Measurements from ENCODE around the gene CBFA2T2. TPM values are rescaled to one million over a fixed set of nuclear protein-coding genes. Genes with fewer than 3 reads are reported as not detected.
"Not testable (repeated sequence)": the region's sequence is repeated elsewhere in the genome, so short reads cannot be mapped to it uniquely, and the experiment has no call there.

The CBFA2T2 gene
- total RNA-seq, 1 donor, result 11.2 TPM

- Histone ChIP-seq H3K27me3 (ENCODE audit: insufficient read depth, low read length) (no peaks in the 10 kb centered on the region), H3K4me3 (ENCODE audit: insufficient read depth, low read length) (no peak overlapping the region), H3K79me2 (ENCODE audit: insufficient read depth, low read length) (peaks cover 13% of the 10 kb centered on the region), H3K9me3 (ENCODE audit: low read depth, low read length) (no peaks in the 10 kb centered on the region), H2AFZ (ENCODE audit: low read length) (no peak overlapping the region), H3K36me3 (ENCODE audit: insufficient read depth, low read length) (no peaks in the 10 kb centered on the region), H4K20me1 (ENCODE audit: insufficient read depth, low read length) (no peaks in the 10 kb centered on the region), H3K4me1 (ENCODE audit: insufficient read depth, low read length) (peaks cover 24% of the 10 kb centered on the region), H3K27ac (ENCODE audit: low read depth, low read length) (no peak overlapping the region), H3K4me2 (ENCODE audit: insufficient read depth, low read length) (no peak overlapping the region)
- TF ChIP-seq CTCF (IDR thresholded peaks at IDR 0.05; ENCODE audit: extremely low read depth, low read depth, low read length), result no peak
- no peak for DNase-seq (ENCODE audit: insufficient read length, low spot score, missing footprints)
These were observed 68.7 kb downstream of the CBFA2T2 start for GRCh38 chr20:33558348-33559144.

DNA sequence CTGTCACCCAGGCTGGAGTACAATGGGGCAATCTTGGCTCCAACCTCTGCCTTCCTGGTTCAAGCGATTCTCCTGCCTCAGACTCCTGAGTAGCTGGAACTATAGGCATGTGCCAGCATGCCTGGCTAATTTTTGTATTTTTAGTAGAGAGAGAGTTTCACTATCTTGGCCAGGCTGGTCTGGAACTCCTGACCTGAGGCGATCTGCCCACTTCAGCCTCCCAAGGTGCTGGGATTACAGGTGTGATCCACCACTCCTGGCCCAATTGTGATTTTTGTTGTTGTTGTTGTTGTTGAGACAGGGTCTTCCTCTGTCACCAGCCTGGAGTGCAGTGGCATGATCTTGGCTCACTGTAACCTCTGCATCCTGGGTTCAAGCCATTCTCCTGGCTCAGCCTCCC lies 69.3 kb downstream of the CBFA2T2 start:
- no peaks in the 10 kb centered on the region for H3K9me3 ChIP-seq (ENCODE audit: low read depth, low read length)
- H3K4me3 ChIP-seq (ENCODE audit: insufficient read depth, low read length), result no peak overlapping the region
- H3K4me1 ChIP-seq (ENCODE audit: insufficient read depth, low read length), result peaks cover 22% of the 10 kb centered on the region
- H4K20me1 ChIP-seq (ENCODE audit: insufficient read depth, low read length), result no peaks in the 10 kb centered on the region
- H3K79me2 ChIP-seq (ENCODE audit: insufficient read depth, low read length), result peaks cover 13% of the 10 kb centered on the region
- no peaks in the 10 kb centered on the region for H3K27me3 ChIP-seq (ENCODE audit: insufficient read depth, low read length)
- DNase-seq (ENCODE audit: insufficient read length, low spot score, missing footprints), result no peak
- H2AFZ ChIP-seq (ENCODE audit: low read length), result no peak overlapping the region
- TF ChIP-seq CTCF (IDR thresholded peaks at IDR 0.05; ENCODE audit: extremely low read depth, low read depth, low read length), result no peak
- H3K36me3 ChIP-seq (ENCODE audit: insufficient read depth, low read length), result no peaks in the 10 kb centered on the region
- H3K4me2 ChIP-seq (ENCODE audit: insufficient read depth, low read length), result no peak overlapping the region
- H3K27ac ChIP-seq (ENCODE audit: low read depth, low read length), result no peak overlapping the region

DNA sequence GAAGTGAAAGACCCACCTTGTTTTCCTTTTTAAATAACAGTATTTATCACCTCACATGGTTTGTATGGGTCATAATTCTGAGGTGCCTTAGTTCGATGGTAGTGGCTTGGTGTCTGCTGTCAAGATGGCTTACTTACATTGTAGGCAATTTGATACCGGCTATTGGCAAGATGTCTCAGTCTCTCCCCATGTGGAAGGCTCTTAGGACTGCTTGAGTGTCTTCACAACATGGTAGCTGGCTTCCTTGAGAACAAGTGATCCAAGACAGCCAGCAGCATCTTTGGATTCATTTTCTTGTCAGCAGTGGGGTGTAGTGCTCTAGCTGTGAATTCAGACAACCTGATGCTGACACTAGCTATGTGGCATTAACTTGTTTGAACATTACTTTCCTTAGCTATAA lies 70.1 kb downstream of the CBFA2T2 start:
- Histone ChIP-seq H3K79me2 (ENCODE audit: insufficient read depth, low read length) (peaks cover 13% of the 10 kb centered on the region), H3K9me3 (ENCODE audit: low read depth, low read length) (no peaks in the 10 kb centered on the region), H3K4me3 (ENCODE audit: insufficient read depth, low read length) (no peak overlapping the region), H3K4me1 (ENCODE audit: insufficient read depth, low read length) (peaks cover 15% of the 10 kb centered on the region), H2AFZ (ENCODE audit: low read length) (no peak overlapping the region), H3K27ac (ENCODE audit: low read depth, low read length) (no peak overlapping the region), H3K4me2 (ENCODE audit: insufficient read depth, low read length) (no peak overlapping the region), H3K36me3 (ENCODE audit: insufficient read depth, low read length) (no peaks in the 10 kb centered on the region), H3K27me3 (ENCODE audit: insufficient read depth, low read length) (no peaks in the 10 kb centered on the region), H4K20me1 (ENCODE audit: insufficient read depth, low read length) (no peaks in the 10 kb centered on the region)
- DNase-seq (ENCODE audit: insufficient read length, low spot score, missing footprints), result no peak
- TF ChIP-seq CTCF (IDR thresholded peaks at IDR 0.05; ENCODE audit: extremely low read depth, low read depth, low read length), result no peak

- not testable (repeated sequence) for H3K36me3 ChIP-seq (ENCODE audit: insufficient read depth, low read length); H3K27ac ChIP-seq (ENCODE audit: low read depth, low read length); H4K20me1 ChIP-seq (ENCODE audit: insufficient read depth, low read length); H3K4me1 ChIP-seq (ENCODE audit: insufficient read depth, low read length); DNase-seq (ENCODE audit: insufficient read length, low spot score, missing footprints); H3K4me2 ChIP-seq (ENCODE audit: insufficient read depth, low read length); H3K4me3 ChIP-seq (ENCODE audit: insufficient read depth, low read length); H3K79me2 ChIP-seq (ENCODE audit: insufficient read depth, low read length); H2AFZ ChIP-seq (ENCODE audit: low read length); H3K9me3 ChIP-seq (ENCODE audit: low read depth, low read length); H3K27me3 ChIP-seq (ENCODE audit: insufficient read depth, low read length)
These were observed 71.2 kb downstream of the CBFA2T2 start for GRCh38 chr20:33561053-33561452.
